Measurements from ENCODE around the gene SMIM12.
"Not testable (repeated sequence)": the region's sequence is repeated elsewhere in the genome, so short reads cannot be mapped to it uniquely, and the experiment has no call there.

Gene SMIM12

GRCh38 chr1:34842952-34843371 is 16.6 kb downstream of the SMIM12 start:
- DNase-seq: no peak

DNA sequence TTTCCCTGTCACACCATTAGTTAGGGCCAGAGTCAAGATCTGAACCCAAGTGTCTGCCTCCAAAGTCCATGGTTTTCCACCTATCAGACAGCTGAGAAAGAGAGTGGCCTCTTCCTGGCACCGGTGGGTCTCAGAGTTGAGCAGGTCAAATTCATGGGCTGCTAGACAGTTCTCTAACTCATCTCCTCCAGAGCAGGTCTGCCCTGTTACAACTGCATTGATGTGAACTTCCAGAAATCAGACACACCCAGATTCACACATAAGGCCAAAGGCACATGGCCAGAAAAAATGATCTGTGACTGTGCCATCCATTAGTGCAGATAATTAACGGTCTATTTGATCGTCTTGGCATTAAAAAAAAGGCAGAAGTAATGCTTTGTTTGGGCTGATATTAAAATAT is 17.5 kb downstream of the SMIM12 start:
- no peak for DNase-seq

GRCh38 chr1:34840426-34840825 is 19.1 kb downstream of the SMIM12 start:
- no peak for DNase-seq

GRCh38 chr1:34839526-34840305 is 19.8 kb downstream of the SMIM12 start:
- no peak for DNase-seq

DNA sequence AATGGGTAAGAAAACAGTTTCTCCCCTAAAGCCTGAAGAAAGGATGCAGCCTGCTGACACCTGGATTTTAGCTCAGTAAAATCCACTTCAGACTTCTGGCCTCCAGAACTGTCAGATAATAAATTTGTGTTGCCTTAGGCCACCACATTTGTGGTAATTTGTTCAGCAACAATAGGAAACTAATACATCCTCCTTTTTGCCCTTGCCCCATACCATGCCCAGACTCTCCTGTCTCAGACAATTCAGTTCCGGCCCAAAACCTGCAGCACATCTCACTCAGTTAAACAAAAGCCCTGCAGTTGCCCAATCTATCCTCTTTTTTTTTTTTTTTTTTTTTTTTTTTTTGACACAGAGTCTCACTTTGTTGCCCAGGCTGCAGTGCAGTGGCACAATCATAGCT is 25.8 kb downstream of the SMIM12 start:
- no peak for DNase-seq

GRCh38 chr1:34831721-34832246 is 27.8 kb downstream of the SMIM12 start:
- DNase-seq: no peak

DNA sequence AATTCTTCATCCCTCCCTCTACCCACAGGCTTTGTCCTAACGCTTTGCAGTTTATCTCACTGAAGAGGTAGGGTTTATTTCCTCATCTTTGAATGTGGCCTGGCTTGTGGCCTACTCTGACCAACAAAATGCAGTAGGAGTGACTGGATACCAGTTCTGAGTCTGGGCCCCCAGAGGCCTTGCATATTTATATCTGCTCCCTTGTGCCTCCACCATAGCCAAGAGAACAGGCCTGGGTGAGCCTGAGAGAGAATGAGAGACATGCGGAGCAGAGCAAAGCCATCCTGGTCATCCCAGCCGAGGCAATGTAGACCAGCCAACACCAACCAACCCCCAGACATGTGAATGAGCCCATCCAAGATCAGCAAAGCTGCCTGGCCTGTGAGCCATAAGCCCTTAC is 30.3 kb downstream of the SMIM12 start:
- no peak for DNase-seq

- DNase-seq: no peak
These were observed 30.9 kb downstream of the SMIM12 start for GRCh38 chr1:34828611-34829010.

DNA sequence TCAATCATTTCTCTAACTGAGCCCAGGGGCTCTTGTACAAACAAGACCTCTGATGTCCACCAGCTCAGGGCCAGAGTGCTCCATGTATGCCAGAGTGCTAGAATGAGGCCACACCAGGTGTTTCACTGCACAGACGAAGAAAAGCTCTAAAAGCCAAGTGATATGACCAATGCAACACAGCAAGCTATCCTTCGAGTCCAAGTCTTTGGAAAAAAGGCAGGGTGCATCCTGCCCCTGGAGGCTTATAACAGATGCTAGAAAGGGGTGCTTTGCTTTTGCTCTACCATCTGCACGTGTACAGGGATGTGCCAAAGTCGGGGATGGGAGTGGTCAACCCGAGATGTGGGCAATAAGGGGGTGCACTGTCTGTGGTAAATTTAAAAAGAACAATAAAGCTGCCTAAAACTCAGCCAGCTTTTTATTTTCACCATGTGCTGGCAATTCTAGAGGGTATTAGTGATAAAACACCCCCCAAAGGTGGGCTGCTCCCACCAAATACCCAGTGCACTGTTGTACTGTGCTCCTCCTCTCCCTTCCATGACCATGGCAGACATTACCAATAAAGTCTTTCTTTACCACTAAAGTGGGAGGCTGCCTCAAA is 32.1 kb downstream of the SMIM12 start:
- DNase-seq: no peak

- no peak for DNase-seq
These were observed 34.0 kb downstream of the SMIM12 start for GRCh38 chr1:34825455-34826091.

DNA sequence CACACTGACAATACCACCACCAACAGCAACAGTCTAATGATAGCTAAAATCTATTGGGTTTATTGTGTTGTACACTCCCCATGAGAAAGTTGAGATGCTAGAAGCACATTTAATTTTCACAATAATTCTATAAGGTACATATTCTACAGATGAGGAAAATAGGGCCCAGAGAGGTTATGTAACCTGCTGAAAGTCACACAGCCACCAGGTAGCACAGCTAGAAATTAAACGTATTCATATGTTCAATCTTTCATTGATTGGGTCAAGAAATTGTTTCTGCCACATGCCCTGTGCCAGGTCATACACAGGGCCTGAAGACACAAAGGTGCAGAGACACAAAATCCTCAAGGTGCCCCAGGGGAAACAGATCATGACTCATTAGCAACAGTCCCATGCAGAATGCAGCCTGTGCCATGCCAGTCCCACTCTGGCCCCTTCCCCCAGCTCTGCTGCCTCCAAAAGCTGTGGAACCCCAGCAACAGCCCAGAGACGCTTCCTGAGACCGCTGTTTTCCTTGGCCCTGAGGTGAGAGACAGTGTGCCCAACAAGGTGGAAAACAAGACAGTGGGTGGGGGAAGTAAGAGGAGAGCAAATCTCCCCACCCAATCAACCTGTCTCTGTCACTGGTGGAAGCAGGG is 34.6 kb downstream of the SMIM12 start:
- no peak for DNase-seq

DNA sequence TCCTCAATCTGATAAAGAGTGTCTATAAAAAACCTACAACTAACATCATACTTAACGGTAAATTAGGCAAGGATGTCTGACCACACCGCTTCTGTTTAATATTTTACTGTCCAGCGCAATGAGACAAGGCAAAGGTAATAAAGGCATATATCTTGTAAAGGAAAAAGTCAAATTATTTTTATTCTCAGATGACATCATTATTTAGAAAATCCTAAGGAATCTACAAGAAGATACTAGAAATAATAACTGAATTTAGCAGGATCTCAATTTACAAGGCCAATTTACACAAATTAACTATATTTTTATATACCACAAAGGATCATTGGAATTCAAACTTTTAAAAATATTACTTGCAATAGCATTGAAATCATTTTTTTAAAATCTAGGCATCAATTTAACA is 37.3 kb downstream of the SMIM12 start:
- DNase-seq: no peak

GRCh38 chr1:34818862-34819261 is 40.7 kb downstream of the SMIM12 start:
- not testable (repeated sequence) for DNase-seq

DNA sequence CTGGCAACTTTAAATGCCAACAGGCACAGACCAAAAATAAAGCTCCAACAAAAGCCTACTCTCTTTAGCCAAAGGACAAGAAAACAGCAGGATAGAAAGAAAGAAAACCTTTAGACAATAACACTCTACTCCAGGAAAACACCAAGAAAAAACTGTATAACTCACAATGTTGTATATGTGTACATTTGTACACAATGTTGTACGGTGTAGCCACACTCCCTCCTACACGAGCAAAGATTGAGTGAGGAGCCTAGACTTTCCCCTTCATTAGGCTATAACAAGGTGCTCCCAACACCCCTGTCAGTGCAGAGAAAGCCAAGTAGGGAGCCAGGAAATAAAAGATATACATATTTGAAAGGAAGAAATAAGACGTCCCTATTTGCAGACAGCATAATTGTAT is 42.8 kb downstream of the SMIM12 start:
- no peak for DNase-seq

DNA sequence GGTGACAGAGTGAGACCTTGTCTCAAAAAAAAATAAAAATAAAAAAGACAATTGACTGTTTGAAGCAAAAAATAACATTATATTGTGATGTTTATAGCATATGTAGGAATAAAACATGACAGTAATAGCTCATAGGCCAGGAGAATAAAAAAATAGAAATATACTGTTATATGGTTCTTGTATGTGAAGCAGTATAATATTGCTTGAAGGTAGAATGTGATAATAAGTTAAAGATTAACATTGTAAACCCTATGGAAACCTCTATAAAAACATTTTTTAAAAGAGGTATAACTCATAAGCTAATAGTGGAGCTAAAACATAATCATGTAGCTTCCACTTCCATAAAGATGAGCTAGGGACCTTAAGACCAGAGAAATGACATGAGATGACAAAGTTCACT is 43.2 kb downstream of the SMIM12 start:
- DNase-seq: no peak

DNA sequence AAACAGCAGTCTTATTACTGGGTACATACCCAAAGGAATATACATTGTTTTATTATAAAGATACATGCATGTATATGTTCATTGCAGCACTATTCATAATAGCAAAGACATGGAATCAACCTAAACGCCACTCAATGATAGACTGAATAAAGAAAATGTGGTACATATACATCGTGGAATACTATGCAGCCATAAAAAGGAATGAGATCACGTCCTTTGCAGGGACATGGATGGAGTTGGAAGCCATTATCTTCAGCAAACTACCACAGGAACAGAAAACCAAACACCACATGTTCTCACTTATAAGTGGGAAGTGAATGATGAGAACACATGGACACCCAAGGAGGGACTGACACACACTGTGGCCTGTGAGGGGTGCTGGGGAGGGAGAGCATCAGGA is 48.8 kb downstream of the SMIM12 start:
- DNase-seq: not testable (repeated sequence)

GRCh38 chr1:34808051-34808810 is 51.3 kb downstream of the SMIM12 start:
- no peak for DNase-seq

- no peak for DNase-seq
These were observed 53.2 kb downstream of the SMIM12 start for GRCh38 chr1:34806396-34806795.

DNA sequence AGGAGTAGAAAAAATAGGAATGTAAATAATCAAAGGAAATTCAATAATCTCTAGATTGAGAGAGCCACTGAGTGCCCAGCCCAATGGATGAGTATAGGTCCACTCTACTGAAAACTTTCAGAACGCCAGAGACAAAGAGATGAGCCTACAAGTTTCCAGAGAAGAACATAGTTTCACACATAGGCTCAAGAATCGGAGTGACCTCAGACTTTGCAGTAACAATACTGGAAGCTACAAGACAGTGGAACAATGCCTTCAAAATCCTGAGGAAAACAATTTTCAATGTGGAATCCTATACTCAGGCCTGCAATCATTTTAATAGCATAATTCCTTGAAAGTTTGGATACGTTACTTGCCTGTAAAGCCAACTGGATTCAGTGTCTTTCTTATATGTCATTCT is 55.8 kb downstream of the SMIM12 start:
- no peak for DNase-seq

Measured in CD4-positive, alpha-beta T cell treated with Interleukin-6 for 4 hours (primary cell).